ENCODE measurements around the gene ACD.

GRCh38 chr16:67672739-67673662 is 12.9 kb upstream of the ACD start:
- TF ChIP-seq POLR2A (IDR thresholded peaks at IDR 0.05) (no peak), CTCF (IDR thresholded peaks at IDR 0.05) (peak; percentile 30 to 61 (median 54))
